KMS-11 (cell line): ENCODE results near the gene PRSS33.

Source experiments
- H2AFZ ChIP-seq: fragments of 200-600 bp; sonication (generic); 2 replicates; pipeline ENCODE4 v1.6.1; 2016; ENCODE audit warnings: antibody characterized with exemption, mixed run types, low read depth
- H3K27ac ChIP-seq: fragments of 200-600 bp; sonication (generic); 2 replicates; pipeline ENCODE4 v1.6.1; 2016; ENCODE audit warnings: mild to moderate bottlenecking, mixed run types
- H3K27me3 ChIP-seq: fragments of 200-600 bp; sonication (generic); 2 replicates; pipeline ENCODE4 v1.6.1; 2017; ENCODE audit warnings: mild to moderate bottlenecking, low read depth, mixed run types, moderate library complexity; ENCODE audit not compliant: insufficient read depth
- H3K36me3 ChIP-seq: fragments of 200-600 bp; sonication (generic); 2 replicates; pipeline ENCODE4 v1.6.1; 2017; ENCODE audit warnings: mild to moderate bottlenecking, mixed run types; ENCODE audit not compliant: insufficient read depth
- H3K4me1 ChIP-seq: fragments of 200-600 bp; sonication (generic); 2 replicates; pipeline ENCODE4 v1.6.1; 2016; ENCODE audit warnings: mild to moderate bottlenecking, low read depth, mixed run types; ENCODE audit not compliant: poor library complexity, severe bottlenecking
- H3K4me2 ChIP-seq: fragments of 200-600 bp; sonication (generic); 2 replicates; pipeline ENCODE4 v1.7.0; 2016; ENCODE audit warnings: mild to moderate bottlenecking, mixed run types
- H3K4me3 ChIP-seq: fragments of 200-600 bp; sonication (generic); IDR thresholded peaks from 2 replicates; pipeline ENCODE4 v1.6.1; 2017; ENCODE audit warnings: low read depth, low read length, mixed read lengths; ENCODE audit not compliant: insufficient read depth
- H3K79me2 ChIP-seq: fragments of 200-600 bp; sonication (generic); 2 replicates; pipeline ENCODE4 v1.6.1; 2016; ENCODE audit warnings: low read depth, mixed run types; ENCODE audit not compliant: insufficient read depth
- H3K9ac ChIP-seq: fragments of 200-600 bp; sonication (generic); 2 replicates; pipeline ENCODE4 v1.6.1; 2016; ENCODE audit warnings: mild to moderate bottlenecking, mixed run types
- H4K20me1 ChIP-seq: fragments of 200-600 bp; sonication (generic); 2 replicates; pipeline ENCODE4 v1.6.1; 2016; ENCODE audit warnings: mild to moderate bottlenecking, mixed run types; ENCODE audit not compliant: insufficient read depth
- CTCF ChIP-seq: fragments of 200-600 bp; sonication (generic); conservative IDR thresholded peaks from 2 replicates; pipeline ENCODE4 v1.6.1; 2017; ENCODE audit warnings: low read depth, mild to moderate bottlenecking, antibody characterized with exemption, low read length, moderate library complexity, mixed read lengths

The PRSS33 gene

GRCh38 chr16:2787406-2787805, at the start of gene PRSS33:
Gene PRSS33 (minus strand): TSS chr16:2787560. CDS start chr16:2786547, 1,013 bp downstream.
- Histone ChIP-seq H2AFZ (no peak within 1 kb of the TSS), H3K4me3 (no peak within 1 kb of the TSS), H3K4me2 (no peak within 1 kb of the TSS), H4K20me1 (no peaks in the 10 kb centered on the region), H3K27me3 (peaks cover 62% of the 10 kb centered on the region), H3K36me3 (no peaks in the 10 kb centered on the region), H3K27ac (no peak within 1 kb of the TSS), H3K79me2 (no peaks in the 10 kb centered on the region), H3K9ac (no peak within 1 kb of the TSS), H3K4me1 (no peaks in the 10 kb centered on the region)
- no peak for TF ChIP-seq CTCF

- Histone ChIP-seq H3K4me1 (no peaks in the 10 kb centered on the region), H3K27me3 (peaks cover 86% of the 10 kb centered on the region), H2AFZ (no peak overlapping the region), H3K4me2 (no peak overlapping the region), H3K79me2 (no peaks in the 10 kb centered on the region), H3K9ac (no peak overlapping the region), H3K27ac (no peak overlapping the region), H4K20me1 (no peaks in the 10 kb centered on the region), H3K4me3 (no peak overlapping the region), H3K36me3 (no peaks in the 10 kb centered on the region)
- TF ChIP-seq CTCF, result no peak
Observed at GRCh38 chr16:2836646-2837508, 49.5 kb upstream of the PRSS33 start.

GRCh38 chr16:2835638-2836493, 48.5 kb upstream of the PRSS33 start:
- TF ChIP-seq CTCF, result no peak
- no peak overlapping the region for H3K9ac ChIP-seq
- no peak overlapping the region for H3K27ac ChIP-seq
- no peak overlapping the region for H2AFZ ChIP-seq
- H3K79me2 ChIP-seq, result no peaks in the 10 kb centered on the region
- H3K27me3 ChIP-seq, result peaks cover 88% of the 10 kb centered on the region
- H3K4me2 ChIP-seq, result no peak overlapping the region
- no peaks in the 10 kb centered on the region for H3K36me3 ChIP-seq
- H3K4me1 ChIP-seq, result no peaks in the 10 kb centered on the region
- H4K20me1 ChIP-seq, result no peaks in the 10 kb centered on the region
- no peak overlapping the region for H3K4me3 ChIP-seq

GRCh38 chr16:2834968-2835367, 47.6 kb upstream of the PRSS33 start:
- no peaks in the 10 kb centered on the region for H3K79me2 ChIP-seq
- H3K4me3 ChIP-seq, result no peak overlapping the region
- peaks cover 89% of the 10 kb centered on the region for H3K27me3 ChIP-seq
- H3K27ac ChIP-seq, result no peak overlapping the region
- no peak overlapping the region for H3K9ac ChIP-seq
- H3K36me3 ChIP-seq, result no peaks in the 10 kb centered on the region
- H4K20me1 ChIP-seq, result no peaks in the 10 kb centered on the region
- no peak for TF ChIP-seq CTCF
- H2AFZ ChIP-seq, result no peak overlapping the region
- H3K4me2 ChIP-seq, result no peak overlapping the region
- H3K4me1 ChIP-seq, result no peaks in the 10 kb centered on the region
